ENCODE measurements around the gene DLG2.

- TF ChIP-seq HINFP (tag; conservative IDR thresholded peaks at IDR 0.05; ENCODE audit: low read depth) (no peak), PRPF4 (IDR thresholded peaks at IDR 0.05; ENCODE audit: insufficient read depth, low read depth, low read length, poor library complexity, severe bottlenecking) (no peak), ZNF24 (IDR thresholded peaks at IDR 0.05) (no peak), ZNF174 (CRISPR knock-in tag; IDR thresholded peaks at IDR 0.05) (no peak), NELFE (IDR thresholded peaks at IDR 0.05; ENCODE audit: insufficient read depth, insufficient read length) (no peak), POLR2A (conservative IDR thresholded peaks at IDR 0.05) (no peak), THRB (CRISPR knock-in tag; conservative IDR thresholded peaks at IDR 0.05) (no peak), EP300 (IDR thresholded peaks at IDR 0.05; ENCODE audit: low read length) (no peak)
Measured at GRCh38 chr11:85132851-85133585, 494.1 kb downstream of the DLG2 start.

Data from K562 (cell line).